ENCODE data around the gene SASS6.

The SASS6 gene

GRCh38 chr1:100147875-100148274 lies 15.1 kb upstream of the SASS6 start:
- Histone ChIP-seq H3K36me3 (ENCODE audit: insufficient read depth, low read length) (peaks cover 29% of the 10 kb centered on the region), H3K27me3 (ENCODE audit: insufficient read depth, low read length, poor library complexity, severe bottlenecking) (no peaks in the 10 kb centered on the region), H4K20me1 (ENCODE audit: insufficient read depth, low read length, poor library complexity, severe bottlenecking) (no peaks in the 10 kb centered on the region), H3K9me2 (replicated peaks; ENCODE audit: low read depth, low read length) (no peaks in the 10 kb centered on the region), H3K9me3 (ENCODE audit: insufficient read depth, low read depth, low read length) (no peaks in the 10 kb centered on the region), H3K79me2 (ENCODE audit: insufficient read depth, low read length) (no peaks in the 10 kb centered on the region), H3K4me1 (ENCODE audit: insufficient read depth, low read length, poor library complexity, severe bottlenecking) (peaks cover 3% of the 10 kb centered on the region), H2AFZ (ENCODE audit: low read length) (no peak overlapping the region), H3K4me2 (ENCODE audit: low read depth, low read length, poor library complexity, severe bottlenecking) (no peak overlapping the region), H3K4me3 (ENCODE audit: low read length, poor library complexity, severe bottlenecking) (no peak overlapping the region), H3F3A (ENCODE audit: low read depth) (no peaks in the 10 kb centered on the region), H3K9ac (ENCODE audit: low read depth, low read length, poor library complexity, severe bottlenecking) (no peak overlapping the region)
- no peak for TF ChIP-seq CTCF (conservative IDR thresholded peaks at IDR 0.05; ENCODE audit: low read length)
- no peak for TF ChIP-seq EZH2phosphoT487 (IDR thresholded peaks at IDR 0.05; ENCODE audit: borderline replicate concordance)

- H3K36me3 ChIP-seq (ENCODE audit: insufficient read depth, low read length) = peaks cover 29% of the 10 kb centered on the region
- H3K9me2 ChIP-seq (replicated peaks; ENCODE audit: low read depth, low read length) = no peaks in the 10 kb centered on the region
- H3K4me2 ChIP-seq (ENCODE audit: low read depth, low read length, poor library complexity, severe bottlenecking) = no peak overlapping the region
- no peaks in the 10 kb centered on the region for H3F3A ChIP-seq (ENCODE audit: low read depth)
- H2AFZ ChIP-seq (ENCODE audit: low read length) = no peak overlapping the region
- H3K27me3 ChIP-seq (ENCODE audit: insufficient read depth, low read length, poor library complexity, severe bottlenecking) = no peaks in the 10 kb centered on the region
- peaks cover 3% of the 10 kb centered on the region for H3K4me1 ChIP-seq (ENCODE audit: insufficient read depth, low read length, poor library complexity, severe bottlenecking)
- H3K9me3 ChIP-seq (ENCODE audit: insufficient read depth, low read depth, low read length) = no peaks in the 10 kb centered on the region
- no peak overlapping the region for H3K4me3 ChIP-seq (ENCODE audit: low read length, poor library complexity, severe bottlenecking)
- TF ChIP-seq EZH2phosphoT487 (IDR thresholded peaks at IDR 0.05; ENCODE audit: borderline replicate concordance) (no peak), CTCF (conservative IDR thresholded peaks at IDR 0.05; ENCODE audit: low read length) (no peak)
- H4K20me1 ChIP-seq (ENCODE audit: insufficient read depth, low read length, poor library complexity, severe bottlenecking) = no peaks in the 10 kb centered on the region
- H3K9ac ChIP-seq (ENCODE audit: low read depth, low read length, poor library complexity, severe bottlenecking) = no peak overlapping the region
- H3K79me2 ChIP-seq (ENCODE audit: insufficient read depth, low read length) = no peaks in the 10 kb centered on the region
These were observed 14.2 kb upstream of the SASS6 start for GRCh38 chr1:100146958-100147357.

- no peak for TF ChIP-seq CTCF (conservative IDR thresholded peaks at IDR 0.05; ENCODE audit: low read length)
- TF ChIP-seq EZH2phosphoT487 (IDR thresholded peaks at IDR 0.05; ENCODE audit: borderline replicate concordance) = no peak
- Histone ChIP-seq H3K9ac (ENCODE audit: low read depth, low read length, poor library complexity, severe bottlenecking) (no peak overlapping the region), H3K9me3 (ENCODE audit: insufficient read depth, low read depth, low read length) (no peaks in the 10 kb centered on the region), H3K9me2 (replicated peaks; ENCODE audit: low read depth, low read length) (no peaks in the 10 kb centered on the region), H3K4me3 (ENCODE audit: low read length, poor library complexity, severe bottlenecking) (no peak overlapping the region), H3K79me2 (ENCODE audit: insufficient read depth, low read length) (no peaks in the 10 kb centered on the region), H4K20me1 (ENCODE audit: insufficient read depth, low read length, poor library complexity, severe bottlenecking) (no peaks in the 10 kb centered on the region), H3K4me2 (ENCODE audit: low read depth, low read length, poor library complexity, severe bottlenecking) (no peak overlapping the region), H3K4me1 (ENCODE audit: insufficient read depth, low read length, poor library complexity, severe bottlenecking) (no peaks in the 10 kb centered on the region), H3F3A (ENCODE audit: low read depth) (no peaks in the 10 kb centered on the region), H3K27me3 (ENCODE audit: insufficient read depth, low read length, poor library complexity, severe bottlenecking) (no peaks in the 10 kb centered on the region), H2AFZ (ENCODE audit: low read length) (no peak overlapping the region), H3K36me3 (ENCODE audit: insufficient read depth, low read length) (peaks cover 44% of the 10 kb centered on the region)
These were observed 12.4 kb upstream of the SASS6 start for GRCh38 chr1:100145116-100145515.
